Hematopoietic multipotent progenitor cell treated with erythropoietin and hydrocortisone succinate and interleukin-3 and kit ligand, for 4 days (in vitro differentiated cells): ENCODE measurements around the gene SEC14L6.

ENCODE experiments used
- DNase-seq: peaks from one replicate; pipeline ENCODE4 v3.0.0-alpha.2; 2015

The SEC14L6 gene

GRCh38 chr22:30491381-30491780 is 55.2 kb downstream of the SEC14L6 start:
- DNase-seq, result no peak

GRCh38 chr22:30490399-30490798 is 56.1 kb downstream of the SEC14L6 start:
- DNase-seq, result no peak

DNA sequence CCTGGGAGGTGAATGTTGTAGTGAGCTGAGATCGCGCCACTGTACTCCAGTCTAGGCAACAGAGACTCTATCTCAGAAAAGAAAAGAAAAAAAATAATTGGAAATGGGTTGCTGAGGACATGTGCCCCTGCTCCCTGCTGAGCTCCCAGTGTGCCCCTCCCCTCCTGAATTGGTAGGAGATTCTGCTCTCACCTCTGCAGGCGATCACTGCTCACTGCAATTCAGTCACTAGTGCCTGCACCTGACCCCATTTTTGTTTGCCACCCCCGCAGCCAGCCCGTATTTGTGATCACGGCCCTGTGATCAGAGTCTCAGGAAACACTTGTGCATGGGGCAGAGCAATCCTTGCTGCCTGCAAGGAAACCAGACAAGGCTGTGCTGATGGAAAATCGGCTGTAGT is 58.4 kb downstream of the SEC14L6 start:
- no peak for DNase-seq

DNA sequence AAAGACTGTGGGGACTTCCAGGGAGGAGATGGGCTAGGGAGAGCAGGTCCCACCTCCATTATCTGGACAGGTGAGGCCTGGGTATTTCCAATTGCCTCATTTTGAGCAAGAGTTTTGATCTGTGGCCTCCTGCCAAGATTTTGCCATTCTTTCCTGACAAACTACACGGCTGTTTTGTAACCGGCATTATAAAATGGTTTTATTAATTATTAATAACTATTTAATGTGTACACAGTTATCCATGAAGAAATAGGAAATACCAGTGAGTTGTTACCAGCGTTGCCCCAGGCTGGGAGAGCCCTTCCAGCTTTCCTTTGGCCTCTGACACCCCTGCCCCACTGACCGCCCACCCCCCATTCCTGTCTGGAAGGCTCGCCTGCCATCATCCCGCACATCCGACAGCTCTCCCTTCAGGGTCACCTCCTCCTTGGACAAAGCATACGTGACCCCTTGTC is 59.9 kb downstream of the SEC14L6 start:
- no peak for DNase-seq

GRCh38 chr22:30486118-30486517 is 60.4 kb downstream of the SEC14L6 start:
- no peak for DNase-seq

DNA sequence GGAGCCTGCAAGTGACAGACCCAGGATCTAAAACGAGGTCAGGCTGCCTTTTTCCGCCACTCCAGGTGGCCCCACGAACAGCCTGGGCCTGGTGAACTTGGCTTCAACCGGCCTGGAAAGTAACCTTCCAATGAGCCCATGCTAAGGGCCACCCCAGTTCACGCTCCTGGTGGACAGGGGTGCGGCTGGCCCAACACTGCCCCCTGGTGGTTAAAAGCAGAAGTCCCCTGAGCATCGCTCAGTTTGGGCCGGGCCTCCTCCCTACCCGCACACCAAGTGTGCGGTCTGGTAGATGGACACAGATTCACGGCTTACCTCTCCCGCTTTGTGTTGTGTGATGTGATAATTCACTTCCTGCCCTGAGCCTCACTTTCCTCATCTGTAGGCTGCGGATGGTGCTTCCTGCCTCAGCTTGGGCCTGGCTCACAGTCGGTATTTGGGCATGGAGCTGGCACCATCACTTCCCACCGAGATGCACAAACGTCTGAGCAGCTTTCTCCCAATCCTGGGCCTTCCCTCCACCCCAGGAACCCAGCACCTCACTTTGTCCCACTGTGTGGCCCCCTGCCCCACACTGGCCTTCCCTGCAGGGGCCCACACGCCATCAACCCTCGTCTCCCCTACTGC is 61.1 kb downstream of the SEC14L6 start:
- DNase-seq, result peak; percentile 81

- DNase-seq, result no peak
Measured at GRCh38 chr22:30483169-30483568, 63.4 kb downstream of the SEC14L6 start.

- DNase-seq, result no peak
Measured at GRCh38 chr22:30481711-30482110, 64.8 kb downstream of the SEC14L6 start.

- peak; percentile 25 for DNase-seq
Measured at GRCh38 chr22:30479981-30480380, 66.6 kb downstream of the SEC14L6 start.

DNA sequence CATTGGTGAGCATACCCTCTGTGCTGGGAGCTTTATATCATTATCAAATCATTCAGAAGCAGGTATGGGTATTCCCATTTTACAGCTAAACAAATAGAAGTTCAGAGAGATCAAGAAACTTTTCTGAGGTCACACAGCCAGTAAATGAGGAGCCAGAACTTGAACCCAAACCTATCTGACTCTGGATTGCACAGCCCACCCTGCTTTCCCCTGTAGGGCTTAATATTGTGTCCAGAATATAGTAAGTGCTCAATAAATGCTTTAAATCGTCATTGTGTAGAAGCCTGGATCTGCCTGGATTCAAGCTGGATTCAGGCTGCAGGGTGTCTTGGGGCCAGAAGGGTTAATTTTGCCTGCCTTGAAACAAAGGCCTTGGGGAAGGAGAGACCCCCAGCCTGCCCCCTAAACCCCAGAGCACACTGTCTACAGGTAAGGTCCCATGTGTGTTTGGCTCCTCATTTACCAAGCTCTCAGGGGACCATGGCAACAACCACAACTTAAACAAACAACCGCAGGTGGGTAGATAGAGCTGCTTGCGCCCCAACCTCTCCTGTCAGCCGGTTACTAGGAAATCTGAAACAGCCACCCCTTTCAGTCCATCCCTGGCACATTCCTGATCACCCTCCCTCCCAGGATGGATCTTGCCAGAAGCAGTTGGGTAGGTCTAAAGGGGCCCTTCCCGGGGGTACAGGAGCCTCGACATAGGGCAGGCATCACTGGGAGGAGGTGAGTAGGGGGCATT is 71.7 kb downstream of the SEC14L6 start:
- no peak for DNase-seq

DNA sequence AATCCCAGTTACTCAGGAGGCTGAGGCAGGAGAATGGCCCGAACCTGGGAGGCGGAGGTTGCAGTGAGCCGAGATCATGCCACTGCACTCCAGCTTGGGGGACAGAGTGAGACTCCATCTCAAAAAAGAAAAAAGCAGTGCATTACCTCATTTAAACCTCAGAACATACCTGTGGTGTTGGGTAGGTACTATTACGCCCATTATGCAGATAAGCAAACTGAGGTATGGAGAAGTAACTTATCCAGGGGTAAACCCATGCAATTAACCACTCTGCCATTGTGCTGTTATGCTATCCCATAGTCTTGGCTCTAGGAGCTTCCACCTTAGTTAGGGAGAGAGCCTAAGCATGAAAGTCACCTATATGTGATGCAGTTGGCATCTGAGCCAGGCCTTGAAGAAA is 72.4 kb downstream of the SEC14L6 start:
- no peak for DNase-seq

- no peak for DNase-seq
Measured at GRCh38 chr22:30472994-30473720, 73.4 kb downstream of the SEC14L6 start.
